NCI-H2227 (cell line): ENCODE results near the gene PERM1.

Experiments
- DNase-seq: peaks from one replicate; lab custom pipeline; 2025; ENCODE audit not compliant: unreplicated experiment; lab: John Stamatoyannopoulos, UW

PERM1 gene

GRCh38 chr1:966135-966703 lies 15.7 kb downstream of the PERM1 start, which contains the start of gene PLEKHN1:
TSS of gene PLEKHN1 (plus strand) at chr1:966482. CDS start at chr1:966532, 50 bp downstream.
- no peak for DNase-seq

GRCh38 chr1:965526-966134 lies 16.3 kb downstream of the PERM1 start:
- no peak for DNase-seq

- no peak for DNase-seq
Measured at GRCh38 chr1:964691-965525, 17.0 kb downstream of the PERM1 start.

DNA sequence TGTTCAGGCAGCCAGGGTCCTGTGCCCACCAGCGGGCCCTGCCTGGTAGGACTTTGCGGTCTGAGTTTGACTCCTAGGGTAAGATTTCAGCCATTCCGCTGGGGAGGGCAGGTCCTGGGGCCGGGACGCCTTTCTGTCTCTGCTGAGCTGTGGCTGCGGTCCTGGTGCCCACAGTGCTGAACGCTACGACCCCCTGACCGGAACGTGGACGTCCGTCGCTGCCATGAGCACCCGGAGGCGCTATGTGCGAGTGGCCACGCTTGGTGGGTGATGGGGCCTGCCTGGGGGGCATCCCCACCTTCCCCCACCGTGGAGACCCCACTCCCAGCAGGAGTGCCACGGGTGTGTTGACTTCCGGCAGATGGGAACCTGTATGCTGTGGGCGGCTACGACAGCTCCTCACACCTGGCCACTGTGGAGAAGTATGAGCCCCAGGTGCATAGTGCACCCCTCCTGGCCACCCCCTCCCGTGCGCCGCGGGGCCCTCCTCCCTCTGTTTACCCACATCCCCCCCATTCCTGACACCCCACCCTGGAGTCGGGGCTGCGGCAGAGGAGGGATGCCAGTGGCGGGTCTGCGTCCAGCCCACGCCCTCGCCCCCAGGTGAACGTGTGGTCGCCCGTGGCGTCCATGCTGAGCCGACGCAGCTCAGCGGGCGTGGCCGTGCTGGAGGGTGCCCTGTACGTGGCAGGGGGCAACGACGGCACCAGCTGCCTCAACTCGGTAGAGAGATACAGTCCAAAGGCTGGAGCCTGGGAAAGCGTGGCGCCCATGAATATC lies 18.0 kb downstream of the PERM1 start:
- no peak for DNase-seq

- DNase-seq: no peak
Measured at GRCh38 chr1:963301-963651, 18.6 kb downstream of the PERM1 start.

- no peak for DNase-seq
Measured at GRCh38 chr1:962381-963300, 19.3 kb downstream of the PERM1 start.

DNA sequence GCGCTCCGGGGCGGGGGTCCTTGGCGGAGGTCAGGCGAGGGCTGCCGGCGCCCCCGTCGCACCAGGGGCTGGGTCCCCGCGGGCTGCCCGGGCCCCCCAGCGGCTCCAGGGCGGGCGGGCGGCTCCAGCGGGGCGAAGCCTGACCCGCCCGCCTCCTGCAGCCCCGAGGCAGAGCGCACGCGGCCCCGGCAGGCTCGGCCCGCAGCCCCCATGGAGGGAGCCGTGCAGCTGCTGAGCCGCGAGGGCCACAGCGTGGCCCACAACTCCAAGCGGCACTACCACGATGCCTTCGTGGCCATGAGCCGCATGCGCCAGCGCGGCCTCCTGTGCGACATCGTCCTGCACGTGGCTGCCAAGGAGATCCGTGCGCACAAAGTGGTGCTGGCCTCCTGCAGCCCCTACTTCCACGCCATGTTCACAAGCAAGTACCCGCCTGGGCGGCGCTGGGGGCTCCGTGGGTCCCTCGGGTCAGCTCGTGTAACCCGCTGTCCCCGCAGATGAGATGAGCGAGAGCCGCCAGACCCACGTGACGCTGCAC lies 20.7 kb downstream of the PERM1 start:
- no peak for DNase-seq

DNA sequence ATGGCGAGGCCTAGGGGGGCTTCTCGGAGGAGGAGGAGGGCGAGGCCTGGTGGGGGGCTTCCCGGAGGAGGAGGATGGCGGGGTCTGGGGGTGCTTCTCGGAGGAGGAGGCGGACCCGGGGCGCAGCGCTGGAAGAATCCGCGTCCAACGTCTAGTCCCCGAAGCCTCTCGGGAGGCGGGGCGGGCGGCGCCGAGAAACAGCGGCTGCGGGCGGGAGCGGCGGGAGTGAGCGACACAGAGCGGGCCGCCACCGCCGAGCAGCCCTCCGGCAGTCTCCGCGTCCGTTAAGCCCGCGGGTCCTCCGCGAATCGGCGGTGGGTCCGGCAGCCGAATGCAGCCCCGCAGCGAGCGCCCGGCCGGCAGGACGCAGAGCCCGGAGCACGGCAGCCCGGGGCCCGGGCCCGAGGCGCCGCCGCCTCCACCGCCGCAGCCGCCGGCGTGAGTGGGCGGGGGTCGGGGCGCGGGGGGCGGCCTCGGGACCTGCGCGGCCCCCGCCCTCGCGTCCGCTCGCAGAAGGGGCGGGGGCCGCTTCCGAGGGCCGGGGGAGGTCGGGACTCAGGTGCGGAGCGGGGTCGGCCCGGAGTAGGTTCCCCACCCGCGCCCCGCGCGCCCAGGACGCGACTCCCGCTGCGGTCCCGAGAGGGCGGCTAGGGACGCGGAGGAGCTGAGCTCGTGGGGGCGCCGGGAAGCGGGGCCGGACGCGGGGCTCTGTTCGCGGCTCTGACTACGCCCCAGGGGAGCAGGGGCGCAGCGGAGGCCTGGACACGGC lies 21.3 kb downstream of the PERM1 start, which contains the start of gene KLHL17:
KLHL17 (plus strand) TSS at position 222 of the 769 bp plus-strand sequence; CDS start at position 332, 110 bp downstream.
- peak; percentile 75 for DNase-seq

GRCh38 chr1:959731-960362 lies 22.0 kb downstream of the PERM1 start:
- DNase-seq: no peak

GRCh38 chr1:958823-959730 lies 22.8 kb downstream of the PERM1 start, which contains the start of gene NOC2L:
TSS of gene NOC2L (minus strand) at chr1:959256. CDS start at chr1:959240, 16 bp downstream.
- DNase-seq: peak; percentile 93

GRCh38 chr1:956636-957035 lies 25.3 kb downstream of the PERM1 start:
- DNase-seq: no peak

DNA sequence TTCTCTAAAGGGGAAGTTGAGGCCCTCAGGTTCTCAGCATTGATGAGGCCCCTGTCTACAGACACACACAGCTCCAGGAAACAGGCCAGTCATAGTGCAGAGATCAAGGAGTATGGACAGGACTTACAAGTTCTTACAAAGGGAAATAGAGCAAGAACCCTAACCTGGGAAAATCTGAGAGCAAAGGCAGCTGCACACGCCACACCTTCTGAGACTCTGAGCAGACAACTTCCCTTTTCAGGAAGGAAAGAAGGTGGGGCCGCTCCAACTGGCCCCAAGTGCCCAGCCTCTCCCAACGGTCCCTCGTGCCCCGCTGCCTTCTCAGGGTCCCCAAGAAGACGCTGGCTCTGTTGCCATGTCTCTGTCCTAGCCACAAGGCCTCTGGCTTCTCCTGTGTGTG lies 26.4 kb downstream of the PERM1 start:
- no peak for DNase-seq

DNA sequence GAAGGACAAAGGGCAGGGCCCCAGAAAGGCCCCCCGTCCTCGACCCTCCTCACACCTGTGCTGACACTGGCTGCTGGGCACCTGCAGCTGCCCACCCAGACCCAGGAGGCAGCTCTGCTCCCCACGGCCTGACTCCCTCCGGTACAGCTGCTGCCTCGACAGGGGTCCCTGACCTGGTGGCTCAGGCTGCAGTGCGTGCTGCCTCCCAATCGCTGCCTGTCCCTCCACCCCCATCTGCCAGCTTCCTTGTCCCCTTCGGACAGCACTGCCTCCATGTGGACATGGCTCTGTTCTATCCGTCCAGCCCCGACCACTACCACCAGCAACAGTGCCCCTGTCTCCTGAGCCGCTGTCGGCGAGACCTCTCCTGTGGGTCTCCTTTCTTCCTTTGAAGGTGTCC lies 27.0 kb downstream of the PERM1 start:
- no peak for DNase-seq

DNA sequence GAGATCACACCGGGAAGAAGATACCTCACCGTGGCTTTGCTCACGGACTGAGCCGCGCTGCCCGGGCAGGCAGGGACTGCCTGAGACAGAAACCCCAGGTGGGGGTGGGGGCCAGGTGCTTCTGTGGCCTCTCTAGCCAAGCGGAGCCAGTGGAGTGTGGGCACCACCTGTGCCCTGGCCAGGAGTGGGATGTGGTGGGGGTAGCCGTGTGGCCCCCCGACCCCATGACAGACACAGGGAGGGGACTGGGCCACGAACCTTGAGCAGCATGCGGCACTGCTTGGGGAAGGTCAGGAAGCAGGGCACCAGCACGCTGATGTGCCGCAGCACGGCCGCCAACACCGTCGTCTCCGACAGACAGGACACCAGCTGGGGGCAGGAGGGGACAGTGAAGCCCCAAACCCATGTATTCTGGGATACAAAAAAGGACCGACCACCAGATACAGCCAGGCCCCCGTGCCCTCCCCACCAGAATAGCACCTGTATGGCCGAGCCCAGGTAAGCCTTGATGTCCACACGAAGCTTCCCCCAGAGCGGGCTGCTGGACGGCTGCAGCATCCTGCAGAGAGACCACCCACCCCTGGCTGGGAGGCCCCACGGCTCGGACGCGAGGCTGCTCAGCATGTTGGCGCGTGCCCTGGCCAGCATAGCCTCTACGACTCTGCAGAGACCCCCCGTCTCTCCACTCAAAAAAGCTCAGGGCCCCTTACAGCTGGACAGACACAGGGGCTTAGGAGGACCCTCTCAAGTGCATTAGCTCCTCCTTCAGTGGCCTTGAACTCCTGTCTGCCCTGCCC lies 28.2 kb downstream of the PERM1 start:
- no peak for DNase-seq

- DNase-seq: no peak
Measured at GRCh38 chr1:952603-953002, 29.3 kb downstream of the PERM1 start.

DNA sequence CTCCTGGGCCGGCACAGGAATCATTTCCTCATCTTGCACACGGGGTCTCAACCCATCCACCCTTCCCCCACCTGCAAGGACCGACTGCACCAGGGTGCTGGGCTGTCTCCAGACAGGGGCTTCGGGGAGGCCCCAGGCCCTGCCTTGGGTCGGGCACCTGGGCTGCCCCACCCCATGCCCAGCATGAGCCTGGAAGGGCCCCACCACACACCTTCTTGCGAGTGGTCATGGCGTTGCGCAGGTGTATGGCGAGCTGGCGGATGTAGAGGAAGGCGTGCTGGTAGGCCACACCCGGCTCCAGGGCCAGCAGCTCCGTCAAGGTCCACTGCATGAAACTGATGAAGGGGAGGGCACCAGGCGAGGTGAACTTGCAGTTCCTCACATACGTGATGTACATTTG lies 29.7 kb downstream of the PERM1 start:
- DNase-seq: no peak

DNA sequence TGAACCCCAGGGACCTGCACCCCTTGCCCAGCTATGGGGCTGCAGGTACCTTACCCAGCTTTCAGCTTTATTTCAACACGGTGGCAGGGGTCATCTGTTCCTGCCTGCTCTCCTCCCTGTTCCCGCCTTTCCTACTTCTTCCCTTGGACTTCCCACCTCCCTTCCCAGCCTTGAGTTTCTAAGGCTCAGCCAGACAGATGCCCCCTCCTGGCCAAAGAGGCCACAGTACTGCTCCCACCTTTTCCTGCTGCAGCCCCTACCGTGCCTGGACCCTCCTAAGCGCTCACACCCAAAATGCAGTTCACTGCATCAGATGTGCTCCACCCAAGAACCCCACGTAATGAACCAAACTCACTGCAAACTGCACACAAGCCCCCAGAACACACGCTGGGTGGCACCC lies 30.5 kb downstream of the PERM1 start:
- DNase-seq: no peak
